CD4-positive, alpha-beta T cell (primary cell): ENCODE data around the gene RALGAPA1. TPM values are rescaled to one million over a fixed set of nuclear protein-coding genes. Genes with fewer than 3 reads are reported as not detected.

Experiments
- ATAC-seq: fragments of 200-7000 bp; cut with Tn5 transposase; one replicate; pipeline ENCODE4 v1.10.0; 2022; ENCODE audit warnings: mild to moderate bottlenecking; ENCODE audit not compliant: poor library complexity
- CTCF ChIA-PET: fragments of 350-600 bp; sonication (Branson Sonifier 250); formaldehyde crosslinking; loops from one replicate; lab custom pipeline; 2021; ENCODE audit warnings: antibody characterized with exemption, inconsistent platforms; lab: Charles Lee
- POLR2A ChIA-PET: fragments of 350-600 bp; sonication (Branson Sonifier 250); formaldehyde crosslinking; loops from one replicate; lab custom pipeline; 2021; ENCODE audit warnings: antibody characterized with exemption, inconsistent platforms; lab: Charles Lee
- DNase-seq, 14 experiments: peaks; one replicate each; pipeline ENCODE4 v3.0.0-alpha.2; 2013 to 2020; ENCODE audit warnings: mixed read lengths in 2 of 14
- H3K27ac ChIP-seq, 2 donors: one replicate each; pipeline versions ENCODE4 v1.5.1 to v1.7.0; 2013; ENCODE audit warnings: low read length in 2 of 2, low read depth in 1 of 2, mild to moderate bottlenecking in 1 of 2
- H3K27me3 ChIP-seq, 2 experiments: 1 replicate in 1 of 2; 2 replicates in 1 of 2; pipeline versions ENCODE4 v1.6.1 to v1.7.0; 2013; ENCODE audit warnings: low read length in 2 of 2, control low read depth in 1 of 2, mild to moderate bottlenecking in 1 of 2, moderate library complexity in 1 of 2; ENCODE audit not compliant: insufficient read depth in 2 of 2, control insufficient read depth in 1 of 2
- H3K36me3 ChIP-seq: one replicate; pipeline ENCODE4 v1.6.1; 2013; ENCODE audit warnings: low read length, control low read depth; ENCODE audit not compliant: insufficient read depth
- H3K4me1 ChIP-seq: one replicate; pipeline ENCODE4 v1.6.1; 2013; ENCODE audit warnings: low read length, control low read depth; ENCODE audit not compliant: insufficient read depth
- H3K4me3 ChIP-seq: one replicate; pipeline ENCODE4 v1.5.1; 2013; ENCODE audit warnings: mild to moderate bottlenecking, low read length, moderate library complexity
- H3K9me3 ChIP-seq, 2 experiments: 1 replicate in 1 of 2; 2 replicates in 1 of 2; pipeline versions ENCODE4 v1.6.1 to v1.7.0; 2013; ENCODE audit warnings: low read length in 2 of 2, mild to moderate bottlenecking in 2 of 2, control low read depth in 1 of 2, moderate library complexity in 1 of 2; ENCODE audit not compliant: control insufficient read depth in 1 of 2, insufficient read depth in 1 of 2
- H3K27ac Mint-ChIP-seq: one replicate; pipeline ENCODE4 v1.8.0; 2020; ENCODE audit warnings: mixed read lengths
- H3K27me3 Mint-ChIP-seq: one replicate; pipeline ENCODE4 v1.8.0; 2021; ENCODE audit warnings: mixed read lengths
- H3K36me3 Mint-ChIP-seq: one replicate; pipeline ENCODE4 v1.8.0; 2021; ENCODE audit warnings: low read depth, mixed read lengths
- H3K4me1 Mint-ChIP-seq: one replicate; pipeline ENCODE4 v1.8.0; 2021; ENCODE audit warnings: low read depth, mixed read lengths
- H3K4me3 Mint-ChIP-seq: one replicate; pipeline ENCODE4 v1.8.0; 2020; ENCODE audit warnings: mild to moderate bottlenecking, mixed read lengths
- H3K9me3 Mint-ChIP-seq: one replicate; pipeline ENCODE4 v1.8.0; 2020; ENCODE audit warnings: mixed read lengths
- intact Hi-C, 2 experiments: fragments of 100-400 bp; cut with DNase I in 1 of 2; cut with micrococcal nuclease in 1 of 2; formaldehyde crosslinking; loops; one replicate each; pipeline versions ENCODE4 v1.15.1 to v1.9.0; 2023 to 2025; cut with DNase I, micrococcal nuclease
- total RNA-seq, 174 experiments: library from RNA in 2 of 174; stranded (reverse) in 2 of 174; gene quantifications; one replicate each; pipeline ENCODE4 v1.2.3 and lab custom pipeline; 2021 to 2026
- TF ChIP-seq, protein P1 (sequence below): fragments of 200-600 bp; IDR thresholded peaks from one replicate; pipeline ENCODE4 v1.8.0; 2022; ENCODE audit warnings: antibody characterized with exemption, mild to moderate bottlenecking

RALGAPA1 gene
- total RNA-seq, 2 experiments from 2014 or later, result 72.0 to 75.5 TPM

DNA sequence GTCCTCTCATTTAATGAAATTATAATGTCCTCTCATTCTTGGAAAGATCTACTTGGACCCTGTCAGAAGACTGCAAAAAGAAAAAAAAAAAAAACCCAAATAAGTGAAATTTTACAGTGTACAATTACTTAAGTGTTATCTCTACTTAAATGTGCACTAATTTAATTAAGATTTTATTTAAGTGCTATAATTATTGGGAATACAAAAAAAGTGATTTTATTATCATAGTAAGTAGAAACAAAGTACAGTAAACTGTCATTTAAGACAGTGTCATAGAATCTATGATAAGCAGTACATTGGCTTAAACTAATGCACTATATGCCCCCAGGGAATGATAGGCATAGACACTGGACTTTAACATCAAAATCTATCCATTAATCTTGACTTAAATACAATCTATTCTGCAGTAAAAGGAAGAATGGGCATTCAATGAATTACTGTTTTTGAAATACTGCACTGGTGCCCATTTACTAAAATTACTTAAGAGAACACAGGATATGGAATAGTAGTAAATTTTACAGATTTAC, 251.8 kb downstream of the RALGAPA1 start:
- no peak for ATAC-seq
- Mint-ChIP-seq H3K27ac (no peak overlapping the region), H3K4me3 (no peak overlapping the region), H3K4me1 (no peaks in the 10 kb centered on the region), H3K9me3 (no peaks in the 10 kb centered on the region), H3K27me3 (no peaks in the 10 kb centered on the region), H3K36me3 (peaks cover 15% of the 10 kb centered on the region)
- no peak for DNase-seq
- Histone ChIP-seq H3K4me3 (no peak overlapping the region), H3K4me1 (no peaks in the 10 kb centered on the region), H3K9me3 (no peaks in the 10 kb centered on the region), H3K27me3 (no peaks in the 10 kb centered on the region), H3K27ac (no peak overlapping the region), H3K36me3 (no peaks in the 10 kb centered on the region)
- POLR2A ChIA-PET, result no interaction called here
- TF ChIP-seq, protein P1, sequence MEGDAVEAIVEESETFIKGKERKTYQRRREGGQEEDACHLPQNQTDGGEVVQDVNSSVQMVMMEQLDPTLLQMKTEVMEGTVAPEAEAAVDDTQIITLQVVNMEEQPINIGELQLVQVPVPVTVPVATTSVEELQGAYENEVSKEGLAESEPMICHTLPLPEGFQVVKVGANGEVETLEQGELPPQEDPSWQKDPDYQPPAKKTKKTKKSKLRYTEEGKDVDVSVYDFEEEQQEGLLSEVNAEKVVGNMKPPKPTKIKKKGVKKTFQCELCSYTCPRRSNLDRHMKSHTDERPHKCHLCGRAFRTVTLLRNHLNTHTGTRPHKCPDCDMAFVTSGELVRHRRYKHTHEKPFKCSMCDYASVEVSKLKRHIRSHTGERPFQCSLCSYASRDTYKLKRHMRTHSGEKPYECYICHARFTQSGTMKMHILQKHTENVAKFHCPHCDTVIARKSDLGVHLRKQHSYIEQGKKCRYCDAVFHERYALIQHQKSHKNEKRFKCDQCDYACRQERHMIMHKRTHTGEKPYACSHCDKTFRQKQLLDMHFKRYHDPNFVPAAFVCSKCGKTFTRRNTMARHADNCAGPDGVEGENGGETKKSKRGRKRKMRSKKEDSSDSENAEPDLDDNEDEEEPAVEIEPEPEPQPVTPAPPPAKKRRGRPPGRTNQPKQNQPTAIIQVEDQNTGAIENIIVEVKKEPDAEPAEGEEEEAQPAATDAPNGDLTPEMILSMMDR, result no peak
- intact Hi-C loops, result no loop called here
- CTCF ChIA-PET, result no interaction called here

DNA sequence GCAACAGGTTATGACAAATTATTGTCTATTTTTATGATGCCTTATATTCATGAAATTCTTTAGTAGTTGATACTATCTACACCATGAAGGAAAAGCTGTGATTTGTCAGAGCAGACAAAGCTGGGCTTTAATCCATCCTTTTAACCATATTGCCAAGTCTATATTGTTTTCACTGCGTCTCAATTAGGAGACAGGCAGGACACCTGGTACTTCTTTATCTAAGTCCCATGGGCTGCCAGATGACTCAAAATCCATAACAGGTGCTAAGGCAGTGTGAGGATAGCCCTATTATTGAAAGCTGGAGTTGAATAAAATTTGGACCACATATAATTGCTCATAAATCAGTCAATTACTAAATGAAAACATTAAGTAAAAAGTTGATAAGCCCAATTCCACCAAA, 252.5 kb downstream of the RALGAPA1 start:
- Histone ChIP-seq H3K36me3 (no peaks in the 10 kb centered on the region), H3K4me3 (no peak overlapping the region), H3K27me3 (no peaks in the 10 kb centered on the region), H3K27ac (no peak overlapping the region), H3K4me1 (no peaks in the 10 kb centered on the region), H3K9me3 (no peaks in the 10 kb centered on the region)
- no peaks in the 10 kb centered on the region for H3K4me1 Mint-ChIP-seq
- H3K9me3 Mint-ChIP-seq, result no peaks in the 10 kb centered on the region
- H3K36me3 Mint-ChIP-seq, result peaks cover 12% of the 10 kb centered on the region
- TF ChIP-seq, protein P1, result no peak
- no peaks in the 10 kb centered on the region for H3K27me3 Mint-ChIP-seq
- no peak overlapping the region for H3K4me3 Mint-ChIP-seq
- intact Hi-C loops, result no loop called here
- DNase-seq (no peak), ATAC-seq (no peak)
- ChIA-PET POLR2A (no interaction called here), CTCF (no interaction called here)
- no peak overlapping the region for H3K27ac Mint-ChIP-seq

DNA sequence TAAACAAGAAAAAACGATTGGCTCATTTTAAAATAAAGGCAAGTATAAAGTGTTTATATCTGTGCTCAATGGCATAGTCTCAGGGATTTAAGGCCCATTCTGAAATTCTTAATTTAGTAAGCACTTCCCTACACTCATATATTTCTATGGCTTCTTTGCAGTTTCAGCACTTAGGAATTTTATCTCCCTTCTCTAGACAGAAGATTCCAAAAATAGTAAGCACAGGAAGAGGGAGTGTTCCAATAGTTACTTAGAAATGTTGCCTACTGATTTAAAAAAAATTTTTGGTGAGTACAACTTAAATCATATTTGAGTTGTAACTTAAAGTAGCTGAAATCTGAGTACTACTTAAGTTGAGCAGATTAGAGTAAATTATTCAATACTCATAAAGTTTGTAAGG, 255.3 kb downstream of the RALGAPA1 start:
- H3K9me3 ChIP-seq, result no peaks in the 10 kb centered on the region
- ChIA-PET POLR2A (no interaction called here), CTCF (interaction anchor here (0.6 kb wide), 1 partner anchor 46 kb away, joined by 3 read pairs; no protein-coding TSS in a partner anchor)
- no peaks in the 10 kb centered on the region for H3K27me3 Mint-ChIP-seq
- H3K4me1 Mint-ChIP-seq, result no peaks in the 10 kb centered on the region
- H3K4me3 ChIP-seq, result no peak overlapping the region
- H3K27ac Mint-ChIP-seq, result no peak overlapping the region
- no peak overlapping the region for H3K4me3 Mint-ChIP-seq
- H3K27ac ChIP-seq, result no peak overlapping the region
- H3K36me3 Mint-ChIP-seq, result peaks cover 12% of the 10 kb centered on the region
- no peaks in the 10 kb centered on the region for H3K27me3 ChIP-seq
- no peaks in the 10 kb centered on the region for H3K4me1 ChIP-seq
- ATAC-seq (no peak), DNase-seq (no peak)
- no peaks in the 10 kb centered on the region for H3K9me3 Mint-ChIP-seq
- peaks cover 5% of the 10 kb centered on the region for H3K36me3 ChIP-seq
- intact Hi-C loops, result no loop called here
- TF ChIP-seq, protein P1, result no peak
